WTC11 (cell line): Measurements from ENCODE around the gene CNTNAP1. TPM values are rescaled to one million over a fixed set of nuclear protein-coding genes. Genes with fewer than 3 reads are reported as not detected.

ENCODE experiments used
- ATAC-seq: fragments of 200-7000 bp; cut with Tn5 transposase; 2 replicates; pipeline ENCODE4 v1.10.0; 2021; ENCODE audit warnings: mild to moderate bottlenecking, moderate library complexity
- CTCF ChIA-PET: fragments of 300-600 bp; sonication (Branson Sonifier 250); formaldehyde crosslinking; loops from one replicate; lab custom pipeline; 2021; ENCODE audit warnings: antibody characterized with exemption; lab: Charles Lee
- POLR2A ChIA-PET: fragments of 350-600 bp; sonication (Branson Sonifier 250); formaldehyde crosslinking; loops from one replicate; lab custom pipeline; 2021; ENCODE audit warnings: antibody characterized with exemption; lab: Charles Lee
- DNase-seq: peaks from one replicate; pipeline ENCODE4 v3.0.0; 2021; ENCODE audit warnings: low spot score
- H3K27ac Mint-ChIP-seq: 2 replicates; pipeline ENCODE4 v1.8.0; 2021; ENCODE audit warnings: mixed read lengths
- H3K27me3 Mint-ChIP-seq: 2 replicates; pipeline ENCODE4 v1.8.0; 2021; ENCODE audit warnings: low read depth, mild to moderate bottlenecking, moderate library complexity, mixed read lengths
- H3K36me3 Mint-ChIP-seq: 2 replicates; pipeline ENCODE4 v1.8.0; 2021; ENCODE audit warnings: mixed read lengths
- H3K4me1 Mint-ChIP-seq: 2 replicates; pipeline ENCODE4 v1.8.0; 2022; ENCODE audit warnings: mixed read lengths
- H3K4me3 Mint-ChIP-seq: 2 replicates; pipeline ENCODE4 v1.8.0; 2021; ENCODE audit warnings: mild to moderate bottlenecking, moderate library complexity, mixed read lengths
- H3K9me3 Mint-ChIP-seq: 2 replicates; pipeline ENCODE4 v1.8.0; 2021; ENCODE audit warnings: mixed read lengths
- AFF4 ChIP-seq: sonication (generic); formaldehyde crosslinking; IDR thresholded peaks from 2 replicates; pipeline ENCODE4 v1.8.1; 2023; ENCODE audit warnings: mild to moderate bottlenecking, missing genetic modification reagents, borderline replicate concordance
- ARID4B ChIP-seq: sonication (generic); formaldehyde crosslinking; IDR thresholded peaks from 2 replicates; pipeline ENCODE4 v1.8.0; 2023; ENCODE audit warnings: missing genetic modification reagents, mild to moderate bottlenecking, borderline replicate concordance
- CBFB ChIP-seq: sonication (generic); formaldehyde crosslinking; IDR thresholded peaks from 2 replicates; pipeline ENCODE4 v1.8.1; 2022; ENCODE audit warnings: mild to moderate bottlenecking, low read depth, missing genetic modification reagents
- EMX1 ChIP-seq: fragments of 250-450 bp; sonication (Bioruptor Pico); IDR thresholded peaks from 2 replicates; pipeline ENCODE4 v1.8.0; 2021; ENCODE audit warnings: mild to moderate bottlenecking
- FOXJ3 ChIP-seq: sonication (generic); formaldehyde crosslinking; IDR thresholded peaks from 2 replicates; pipeline ENCODE4 v1.9.0; 2021; ENCODE audit warnings: missing genetic modification reagents, mild to moderate bottlenecking, borderline replicate concordance
- GTF2I ChIP-seq: fragments of 250-450 bp; sonication (Bioruptor Pico); conservative IDR thresholded peaks from 2 replicates; pipeline ENCODE4 v1.4.0; 2021; ENCODE audit warnings: mild to moderate bottlenecking
- JAZF1 ChIP-seq: fragments of 250-450 bp; sonication (Bioruptor Pico); IDR thresholded peaks from 2 replicates; pipeline ENCODE4 v1.9.0; 2021; ENCODE audit warnings: moderate library complexity, mild to moderate bottlenecking, inconsistent platforms
- MAX ChIP-seq: sonication (generic); formaldehyde crosslinking; IDR thresholded peaks from 2 replicates; pipeline ENCODE4 v1.8.0; 2022; ENCODE audit warnings: mild to moderate bottlenecking, missing genetic modification reagents
- MYBL2 ChIP-seq: sonication (generic); formaldehyde crosslinking; IDR thresholded peaks from 2 replicates; pipeline ENCODE4 v1.8.1; 2023; ENCODE audit warnings: mild to moderate bottlenecking, moderate library complexity, missing genetic modification reagents
- NFATC4 ChIP-seq: fragments of 250-450 bp; sonication (Bioruptor Pico); IDR thresholded peaks from 2 replicates; pipeline ENCODE4 v1.9.0; 2021; ENCODE audit warnings: mild to moderate bottlenecking
- NFE2L1 ChIP-seq: sonication (generic); formaldehyde crosslinking; IDR thresholded peaks from 2 replicates; pipeline ENCODE4 v1.8.1; 2023; ENCODE audit warnings: missing genetic modification reagents
- SOX15 ChIP-seq: fragments of 250-450 bp; sonication (Bioruptor Pico); IDR thresholded peaks from 2 replicates; pipeline ENCODE4 v1.9.0; 2021; ENCODE audit warnings: mild to moderate bottlenecking
- TCF7 ChIP-seq: sonication (generic); formaldehyde crosslinking; IDR thresholded peaks from 2 replicates; pipeline ENCODE4 v1.8.0; 2022; ENCODE audit warnings: mild to moderate bottlenecking, low read depth, missing genetic modification reagents, moderate library complexity
- USF2 ChIP-seq: sonication (generic); formaldehyde crosslinking; IDR thresholded peaks from 2 replicates; pipeline ENCODE4 v1.8.1; 2023; ENCODE audit warnings: mild to moderate bottlenecking, missing genetic modification reagents, moderate library complexity
- ZNF138 ChIP-seq: sonication (generic); formaldehyde crosslinking; conservative IDR thresholded peaks from 2 replicates; pipeline ENCODE4 v1.8.1; 2022; ENCODE audit warnings: mild to moderate bottlenecking, moderate library complexity, missing genetic modification reagents
- ZNF219 ChIP-seq: sonication (generic); formaldehyde crosslinking; IDR thresholded peaks from 2 replicates; pipeline ENCODE4 v1.8.0; 2023; ENCODE audit warnings: missing genetic modification reagents, mild to moderate bottlenecking, borderline replicate concordance
- ZNF416 ChIP-seq: fragments of 250-450 bp; sonication (Bioruptor Pico); IDR thresholded peaks from 2 replicates; pipeline ENCODE4 v1.9.0; 2021; ENCODE audit warnings: mild to moderate bottlenecking, inconsistent platforms
- ZNF425 ChIP-seq: fragments of 250-450 bp; sonication (Bioruptor Pico); conservative IDR thresholded peaks from 2 replicates; pipeline ENCODE4 v1.9.0; 2021; ENCODE audit warnings: mild to moderate bottlenecking
- total RNA-seq: library from RNA; stranded (reverse); gene quantifications from 3 replicates; pipeline ENCODE4 v1.2.3, GENCODE V29; 2021
- TF ChIP-seq, protein P1 (sequence below): sonication (generic); formaldehyde crosslinking; IDR thresholded peaks from 2 replicates; pipeline ENCODE4 v1.8.0; 2022; ENCODE audit warnings: mild to moderate bottlenecking, missing genetic modification reagents
- TF ChIP-seq, protein P2 (sequence below): fragments of 250-450 bp; sonication (Bioruptor Pico); IDR thresholded peaks from 2 replicates; pipeline ENCODE4 v2.1.2; 2022; ENCODE audit warnings: mild to moderate bottlenecking, moderate library complexity

The CNTNAP1 gene
- total RNA-seq, 1 experiment from 2014 or later = 12.1 TPM

DNA sequence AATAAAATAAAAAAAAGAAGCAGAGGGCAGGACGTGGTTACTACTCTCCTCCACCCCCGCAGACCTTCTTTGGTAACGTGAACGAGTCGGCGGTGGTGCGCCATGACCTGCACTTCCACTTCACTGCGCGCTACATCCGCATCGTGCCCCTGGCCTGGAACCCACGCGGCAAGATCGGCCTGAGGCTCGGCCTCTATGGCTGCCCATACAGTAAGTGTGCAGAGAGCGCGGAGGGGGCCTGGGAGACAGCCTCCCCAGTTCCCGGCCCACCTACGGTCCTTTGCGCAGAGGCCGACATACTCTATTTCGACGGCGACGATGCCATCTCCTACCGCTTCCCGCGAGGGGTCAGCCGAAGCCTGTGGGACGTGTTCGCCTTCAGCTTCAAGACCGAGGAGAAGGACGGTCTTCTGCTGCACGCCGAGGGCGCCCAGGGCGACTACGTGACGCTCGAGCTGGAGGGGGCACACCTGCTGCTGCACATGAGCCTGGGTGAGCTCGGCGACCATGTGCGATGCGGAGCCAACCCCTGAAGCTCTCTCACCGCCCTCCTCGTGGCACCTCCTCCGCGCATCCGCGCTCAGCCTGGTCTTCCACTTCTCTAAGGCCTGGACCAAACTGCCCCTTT, 2.7 kb downstream of the CNTNAP1 start (continued):
- no peak for TF ChIP-seq ARID4B (CRISPR knock-in tag)
- TF ChIP-seq, all 79 proteins: peak for 0

DNA sequence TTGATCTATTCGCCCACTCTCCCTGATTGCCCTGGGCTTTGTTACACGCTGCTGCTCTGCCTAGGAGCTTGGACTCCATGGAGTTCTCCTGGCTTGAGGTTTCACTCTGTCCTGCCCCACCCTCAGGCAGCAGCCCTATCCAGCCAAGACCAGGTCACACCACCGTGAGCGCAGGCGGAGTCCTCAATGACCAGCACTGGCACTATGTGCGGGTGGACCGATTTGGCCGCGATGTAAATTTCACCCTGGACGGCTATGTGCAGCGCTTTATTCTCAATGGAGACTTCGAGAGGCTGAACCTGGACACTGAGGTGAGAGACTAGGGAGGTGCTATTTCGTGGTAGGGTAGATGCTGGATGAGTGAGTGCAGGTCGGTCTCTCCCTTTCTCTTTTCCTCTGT, 3.5 kb downstream of the CNTNAP1 start:
- POLR2A ChIA-PET = no interaction called here
- peaks cover 18% of the 10 kb centered on the region for H3K27me3 Mint-ChIP-seq
- peaks cover 32% of the 10 kb centered on the region for H3K4me1 Mint-ChIP-seq
- no peak overlapping the region; the same call in 1 of the 2 replicates for H3K27ac Mint-ChIP-seq
- TF ChIP-seq, protein P1, sequence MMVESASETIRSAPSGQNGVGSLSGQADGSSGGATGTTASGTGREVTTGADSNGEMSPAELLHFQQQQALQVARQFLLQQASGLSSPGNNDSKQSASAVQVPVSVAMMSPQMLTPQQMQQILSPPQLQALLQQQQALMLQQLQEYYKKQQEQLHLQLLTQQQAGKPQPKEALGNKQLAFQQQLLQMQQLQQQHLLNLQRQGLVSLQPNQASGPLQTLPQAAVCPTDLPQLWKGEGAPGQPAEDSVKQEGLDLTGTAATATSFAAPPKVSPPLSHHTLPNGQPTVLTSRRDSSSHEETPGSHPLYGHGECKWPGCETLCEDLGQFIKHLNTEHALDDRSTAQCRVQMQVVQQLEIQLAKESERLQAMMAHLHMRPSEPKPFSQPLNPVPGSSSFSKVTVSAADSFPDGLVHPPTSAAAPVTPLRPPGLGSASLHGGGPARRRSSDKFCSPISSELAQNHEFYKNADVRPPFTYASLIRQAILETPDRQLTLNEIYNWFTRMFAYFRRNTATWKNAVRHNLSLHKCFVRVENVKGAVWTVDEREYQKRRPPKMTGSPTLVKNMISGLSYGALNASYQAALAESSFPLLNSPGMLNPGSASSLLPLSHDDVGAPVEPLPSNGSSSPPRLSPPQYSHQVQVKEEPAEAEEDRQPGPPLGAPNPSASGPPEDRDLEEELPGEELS (CRISPR knock-in tag) = no peak
- TF ChIP-seq NFE2L1 (CRISPR knock-in tag) = no peak
- TF ChIP-seq CBFB (CRISPR knock-in tag) = no peak
- no peak for TF ChIP-seq GTF2I (CRISPR knock-in tag)
- TF ChIP-seq ZNF416 (CRISPR knock-in tag) = no peak
- TF ChIP-seq EMX1 (CRISPR knock-in tag) = no peak
- no peak for TF ChIP-seq TCF7 (CRISPR knock-in tag)
- TF ChIP-seq JAZF1 (CRISPR knock-in tag) = no peak
- TF ChIP-seq, protein P2, sequence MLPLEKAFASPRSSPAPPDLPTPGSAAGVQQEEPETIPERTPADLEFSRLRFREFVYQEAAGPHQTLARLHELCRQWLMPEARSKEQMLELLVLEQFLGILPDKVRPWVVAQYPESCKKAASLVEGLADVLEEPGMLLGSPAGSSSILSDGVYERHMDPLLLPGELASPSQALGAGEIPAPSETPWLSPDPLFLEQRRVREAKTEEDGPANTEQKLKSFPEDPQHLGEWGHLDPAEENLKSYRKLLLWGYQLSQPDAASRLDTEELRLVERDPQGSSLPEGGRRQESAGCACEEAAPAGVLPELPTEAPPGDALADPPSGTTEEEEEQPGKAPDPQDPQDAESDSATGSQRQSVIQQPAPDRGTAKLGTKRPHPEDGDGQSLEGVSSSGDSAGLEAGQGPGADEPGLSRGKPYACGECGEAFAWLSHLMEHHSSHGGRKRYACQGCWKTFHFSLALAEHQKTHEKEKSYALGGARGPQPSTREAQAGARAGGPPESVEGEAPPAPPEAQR (CRISPR knock-in tag) = no peak
- no peak for TF ChIP-seq ZNF425
- TF ChIP-seq USF2 = no peak
- TF ChIP-seq SOX15 = no peak
- TF ChIP-seq MAX (CRISPR knock-in tag) = no peak
- TF ChIP-seq FOXJ3 (CRISPR knock-in tag) = no peak
- no peak for TF ChIP-seq AFF4
- no peak for TF ChIP-seq ZNF138
- TF ChIP-seq NFATC4 (CRISPR knock-in tag) = no peak
- no peak for TF ChIP-seq ZNF219 (CRISPR knock-in tag)
- no peak for TF ChIP-seq MYBL2 (CRISPR knock-in tag)
- H3K4me3 Mint-ChIP-seq = no peak overlapping the region
- ATAC-seq (no peak), DNase-seq (no peak)
- CTCF ChIA-PET = interaction anchor here (1.0 kb wide), 1 partner anchor 78 kb away, joined by 3 read pairs; no protein-coding TSS in a partner anchor
- H3K36me3 Mint-ChIP-seq = peaks cover 14% of the 10 kb centered on the region; the same call in 1 of the 2 replicates
- no peaks in the 10 kb centered on the region for H3K9me3 Mint-ChIP-seq
